HG03095 (cell line): ENCODE measurements around the gene PRELID2.
"Not testable (repeated sequence)": the region's sequence is repeated elsewhere in the genome, so short reads cannot be mapped to it uniquely, and the experiment has no call there.

Source experiments
- ATAC-seq: cut with Tn5 transposase; IDR thresholded peaks from one replicate; pipeline ENCODE4 v1.9.1; 2021; ENCODE audit warnings: moderate library complexity; ENCODE audit not compliant: unreplicated experiment

The PRELID2 gene

GRCh38 chr5:145798503-145798902, 36.6 kb downstream of the PRELID2 start:
- not testable (repeated sequence) for ATAC-seq

- ATAC-seq = no peak
Observed at GRCh38 chr5:145797336-145797735, 37.8 kb downstream of the PRELID2 start.

- no peak for ATAC-seq
Observed at GRCh38 chr5:145796318-145796717, 38.8 kb downstream of the PRELID2 start.

GRCh38 chr5:145793574-145793973, 41.6 kb downstream of the PRELID2 start:
- no peak for ATAC-seq

GRCh38 chr5:145792840-145793239, 42.3 kb downstream of the PRELID2 start:
- ATAC-seq = no peak

GRCh38 chr5:145791866-145792265, 43.3 kb downstream of the PRELID2 start:
- no peak for ATAC-seq

- no peak for ATAC-seq
Observed at GRCh38 chr5:145787996-145788395, 47.1 kb downstream of the PRELID2 start.

- no peak for ATAC-seq
Observed at GRCh38 chr5:145787507-145787906, 47.6 kb downstream of the PRELID2 start.

- ATAC-seq = no peak
Observed at GRCh38 chr5:145787001-145787400, 48.1 kb downstream of the PRELID2 start.

GRCh38 chr5:145780982-145781381, 54.2 kb downstream of the PRELID2 start:
- no peak for ATAC-seq

GRCh38 chr5:145778144-145778900, 56.8 kb downstream of the PRELID2 start:
- ATAC-seq = no peak

GRCh38 chr5:145777445-145778063, 57.6 kb downstream of the PRELID2 start:
- ATAC-seq = no peak

- ATAC-seq = no peak
Observed at GRCh38 chr5:145776886-145777285, 58.3 kb downstream of the PRELID2 start.

GRCh38 chr5:145775893-145776444, 59.2 kb downstream of the PRELID2 start:
- no peak for ATAC-seq

GRCh38 chr5:145775411-145775810, 59.7 kb downstream of the PRELID2 start:
- ATAC-seq = no peak

GRCh38 chr5:145774442-145774841, 60.7 kb downstream of the PRELID2 start:
- ATAC-seq = no peak

- no peak for ATAC-seq
Observed at GRCh38 chr5:145772466-145772865, 62.7 kb downstream of the PRELID2 start.

- no peak for ATAC-seq
Observed at GRCh38 chr5:145768863-145769262, 66.3 kb downstream of the PRELID2 start.

GRCh38 chr5:145764325-145764724, 70.8 kb downstream of the PRELID2 start:
- ATAC-seq = no peak

GRCh38 chr5:145762833-145763232, 72.3 kb downstream of the PRELID2 start:
- no peak for ATAC-seq

GRCh38 chr5:145761254-145761653, 73.9 kb downstream of the PRELID2 start:
- no peak for ATAC-seq

- no peak for ATAC-seq
Observed at GRCh38 chr5:145760660-145761059, 74.5 kb downstream of the PRELID2 start.
